ENCODE results near the gene DLG2. TPM values are rescaled to one million over a fixed set of nuclear protein-coding genes. Genes with fewer than 3 reads are reported as not detected.

The DLG2 gene
- polyA plus RNA-seq, 2 donors = 2.6 to 6.7 TPM

DNA sequence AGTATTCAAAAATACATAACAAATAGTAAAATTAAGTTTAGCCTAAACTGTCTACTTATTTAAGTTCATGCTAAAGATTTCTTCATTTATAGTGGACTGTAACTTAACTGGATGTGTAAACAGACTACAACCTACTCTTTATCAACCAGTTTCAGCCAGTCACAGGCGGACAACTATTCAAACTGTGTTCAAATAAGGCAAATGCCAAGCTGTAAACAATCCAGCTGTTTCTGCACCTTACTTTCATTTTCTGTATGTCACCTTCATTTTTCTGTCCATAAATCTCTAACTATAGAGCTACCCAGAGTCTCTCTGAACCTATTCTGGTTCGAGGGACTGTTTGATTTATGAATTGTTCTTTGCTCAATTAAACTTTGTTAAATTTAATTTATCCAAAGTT lies 992.8 kb downstream of the DLG2 start:
- Histone ChIP-seq H3K9me3 (ENCODE audit: control insufficient read depth in 2 of 2, insufficient read depth in 1 of 2, low read depth in 1 of 2, low read length in 1 of 2) (no peaks in the 10 kb centered on the region), H3K4me3 (ENCODE audit: low read depth in 1 of 2, low read length in 2 of 2) (no peak overlapping the region), H3K27ac (ENCODE audit: low read depth in 2 of 2, low read length in 1 of 2) (no peak overlapping the region), H3K27me3 (ENCODE audit: control insufficient read depth in 1 of 2, insufficient read depth in 2 of 2, low read length in 2 of 2) (no peaks in the 10 kb centered on the region), H3K4me1 (ENCODE audit: control insufficient read depth in 2 of 2, insufficient read depth in 2 of 2, low read length in 1 of 2) (no peaks in the 10 kb centered on the region), H3K36me3 (ENCODE audit: control insufficient read depth in 2 of 2, insufficient read depth in 2 of 2, low read length in 1 of 2) (no peaks in the 10 kb centered on the region)
- WGBS, 2 donors = 59 to 63% methylated on average over 2 of the region's 2 CpGs

DNA sequence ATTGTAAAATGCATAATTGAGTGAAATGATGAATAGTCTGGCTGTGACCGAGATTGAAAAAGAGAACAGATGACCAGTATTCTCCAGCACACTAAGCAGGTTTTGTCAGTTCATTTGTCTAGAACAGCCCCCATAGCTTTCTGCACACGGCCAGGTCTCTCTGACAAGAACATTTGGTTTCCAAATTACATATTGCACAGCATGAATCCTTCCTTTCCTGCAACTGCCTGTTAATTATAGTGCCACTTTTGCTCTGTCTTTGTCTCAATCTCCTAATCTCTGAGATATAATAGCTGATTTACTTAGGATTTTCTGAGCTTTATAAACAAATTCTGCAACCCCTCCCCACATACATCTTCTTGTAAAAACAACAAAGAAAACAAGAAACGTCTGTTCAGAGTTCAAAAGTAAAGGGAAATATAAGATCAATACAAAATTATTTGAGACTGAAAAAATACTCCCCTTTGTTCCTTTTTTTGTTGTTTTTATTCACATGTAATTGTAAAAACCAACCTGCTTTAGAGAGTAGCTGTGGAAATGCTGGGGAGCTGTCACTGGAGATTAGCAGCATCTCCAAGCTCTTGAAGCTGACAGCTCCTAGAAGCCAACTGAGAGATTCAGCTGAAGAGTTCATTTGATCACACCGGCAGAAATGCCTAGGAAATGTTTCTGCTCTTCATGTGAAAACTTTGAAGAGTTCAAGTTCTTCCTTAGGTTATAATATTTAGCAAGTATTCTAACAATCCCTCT lies 998.1 kb downstream of the DLG2 start:
- H3K4me1 ChIP-seq (ENCODE audit: control insufficient read depth in 2 of 2, insufficient read depth in 2 of 2, low read length in 1 of 2) = no peaks in the 10 kb centered on the region
- H3K4me3 ChIP-seq (ENCODE audit: low read depth in 1 of 2, low read length in 2 of 2) = no peak overlapping the region
- H3K9me3 ChIP-seq (ENCODE audit: control insufficient read depth in 2 of 2, insufficient read depth in 1 of 2, low read depth in 1 of 2, low read length in 1 of 2) = no peaks in the 10 kb centered on the region
- 37 to 47% methylated on average over 4 of the region's 4 CpGs for WGBS, 2 donors
- H3K36me3 ChIP-seq (ENCODE audit: control insufficient read depth in 2 of 2, insufficient read depth in 2 of 2, low read length in 1 of 2) = no peaks in the 10 kb centered on the region
- H3K27ac ChIP-seq (ENCODE audit: low read depth in 2 of 2, low read length in 1 of 2) = no peak overlapping the region
- H3K27me3 ChIP-seq (ENCODE audit: control insufficient read depth in 1 of 2, insufficient read depth in 2 of 2, low read length in 2 of 2) = no peaks in the 10 kb centered on the region

DNA sequence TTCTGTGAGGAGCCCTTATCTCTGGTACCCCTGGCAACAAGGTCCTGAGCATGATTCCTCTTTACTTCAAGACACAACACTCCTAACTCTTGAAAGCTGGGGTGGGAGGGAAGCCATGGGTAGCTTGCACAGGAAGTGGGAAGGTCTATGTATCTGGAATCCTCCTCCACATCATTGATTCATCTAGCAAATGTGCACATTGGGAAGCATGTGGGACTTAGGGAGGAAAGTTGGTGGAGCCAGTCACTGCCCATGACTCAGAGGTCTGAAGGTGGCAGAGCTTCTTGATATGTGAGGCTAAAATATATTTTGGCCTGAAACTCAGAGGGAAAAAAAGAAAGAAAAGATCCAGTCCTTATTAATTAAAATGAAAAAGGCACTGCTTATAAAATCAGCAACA lies 1000.9 kb downstream of the DLG2 start:
- Histone ChIP-seq H3K36me3 (ENCODE audit: control insufficient read depth in 2 of 2, insufficient read depth in 2 of 2, low read length in 1 of 2) (no peaks in the 10 kb centered on the region), H3K27ac (ENCODE audit: low read depth in 2 of 2, low read length in 1 of 2) (no peak overlapping the region), H3K4me1 (ENCODE audit: control insufficient read depth in 2 of 2, insufficient read depth in 2 of 2, low read length in 1 of 2) (no peaks in the 10 kb centered on the region), H3K9me3 (ENCODE audit: control insufficient read depth in 2 of 2, insufficient read depth in 1 of 2, low read depth in 1 of 2, low read length in 1 of 2) (no peaks in the 10 kb centered on the region), H3K27me3 (ENCODE audit: control insufficient read depth in 1 of 2, insufficient read depth in 2 of 2, low read length in 2 of 2) (no peaks in the 10 kb centered on the region), H3K4me3 (ENCODE audit: low read depth in 1 of 2, low read length in 2 of 2) (no peak overlapping the region)

DNA sequence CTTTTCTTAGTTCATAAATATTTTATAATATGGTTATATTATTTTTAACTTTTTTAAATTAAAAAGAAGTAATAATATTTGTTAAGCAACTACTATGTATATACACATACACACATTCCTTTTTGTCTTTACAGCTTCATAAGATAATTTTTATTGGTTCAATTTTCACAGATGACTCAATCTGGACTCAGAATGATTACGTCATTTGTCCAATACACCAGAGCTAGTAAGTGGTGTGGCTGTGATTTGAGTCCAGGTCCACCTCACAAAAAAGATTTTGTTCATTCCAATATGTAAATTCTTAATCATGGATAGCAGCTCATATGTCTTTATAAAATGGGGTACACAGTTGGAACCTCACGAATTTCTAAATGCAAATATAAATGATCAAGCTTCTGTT lies 1014.5 kb downstream of the DLG2 start:
- Histone ChIP-seq H3K27ac (ENCODE audit: low read depth in 2 of 2, low read length in 1 of 2) (no peak overlapping the region), H3K4me1 (ENCODE audit: control insufficient read depth in 2 of 2, insufficient read depth in 2 of 2, low read length in 1 of 2) (no peaks in the 10 kb centered on the region), H3K36me3 (ENCODE audit: control insufficient read depth in 2 of 2, insufficient read depth in 2 of 2, low read length in 1 of 2) (no peaks in the 10 kb centered on the region), H3K27me3 (ENCODE audit: control insufficient read depth in 1 of 2, insufficient read depth in 2 of 2, low read length in 2 of 2) (no peaks in the 10 kb centered on the region), H3K4me3 (ENCODE audit: low read depth in 1 of 2, low read length in 2 of 2) (no peak overlapping the region), H3K9me3 (ENCODE audit: control insufficient read depth in 2 of 2, insufficient read depth in 1 of 2, low read depth in 1 of 2, low read length in 1 of 2) (no peaks in the 10 kb centered on the region)
- WGBS, 2 donors = 79 to 80% methylated on average over 2 of the region's 2 CpGs

DNA sequence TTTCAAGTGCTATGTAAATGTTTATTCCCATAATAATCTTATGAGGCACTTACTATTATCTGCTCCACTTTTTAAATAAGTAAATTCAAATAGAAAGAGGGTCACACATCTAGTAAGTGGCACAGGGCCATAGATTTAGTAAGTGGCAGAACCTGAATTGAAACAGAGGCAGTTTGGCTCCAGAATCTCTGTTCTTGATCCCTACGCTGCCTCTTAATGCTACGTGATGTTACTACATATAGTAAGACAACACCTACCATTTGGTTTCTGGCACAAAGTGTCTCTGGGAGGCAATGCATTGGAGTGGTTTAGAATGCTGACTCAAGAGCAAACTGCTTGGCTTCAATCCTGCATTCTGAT lies 1018.3 kb downstream of the DLG2 start:
- Histone ChIP-seq H3K36me3 (ENCODE audit: control insufficient read depth in 2 of 2, insufficient read depth in 2 of 2, low read length in 1 of 2) (no peaks in the 10 kb centered on the region), H3K27ac (ENCODE audit: low read depth in 2 of 2, low read length in 1 of 2) (no peak overlapping the region), H3K9me3 (ENCODE audit: control insufficient read depth in 2 of 2, insufficient read depth in 1 of 2, low read depth in 1 of 2, low read length in 1 of 2) (no peaks in the 10 kb centered on the region), H3K27me3 (ENCODE audit: control insufficient read depth in 1 of 2, insufficient read depth in 2 of 2, low read length in 2 of 2) (no peaks in the 10 kb centered on the region), H3K4me3 (ENCODE audit: low read depth in 1 of 2, low read length in 2 of 2) (no peak overlapping the region), H3K4me1 (ENCODE audit: control insufficient read depth in 2 of 2, insufficient read depth in 2 of 2, low read length in 1 of 2) (no peaks in the 10 kb centered on the region)
- 77 to 91% methylated on average over 2 of the region's 2 CpGs for WGBS, 2 donors

DNA sequence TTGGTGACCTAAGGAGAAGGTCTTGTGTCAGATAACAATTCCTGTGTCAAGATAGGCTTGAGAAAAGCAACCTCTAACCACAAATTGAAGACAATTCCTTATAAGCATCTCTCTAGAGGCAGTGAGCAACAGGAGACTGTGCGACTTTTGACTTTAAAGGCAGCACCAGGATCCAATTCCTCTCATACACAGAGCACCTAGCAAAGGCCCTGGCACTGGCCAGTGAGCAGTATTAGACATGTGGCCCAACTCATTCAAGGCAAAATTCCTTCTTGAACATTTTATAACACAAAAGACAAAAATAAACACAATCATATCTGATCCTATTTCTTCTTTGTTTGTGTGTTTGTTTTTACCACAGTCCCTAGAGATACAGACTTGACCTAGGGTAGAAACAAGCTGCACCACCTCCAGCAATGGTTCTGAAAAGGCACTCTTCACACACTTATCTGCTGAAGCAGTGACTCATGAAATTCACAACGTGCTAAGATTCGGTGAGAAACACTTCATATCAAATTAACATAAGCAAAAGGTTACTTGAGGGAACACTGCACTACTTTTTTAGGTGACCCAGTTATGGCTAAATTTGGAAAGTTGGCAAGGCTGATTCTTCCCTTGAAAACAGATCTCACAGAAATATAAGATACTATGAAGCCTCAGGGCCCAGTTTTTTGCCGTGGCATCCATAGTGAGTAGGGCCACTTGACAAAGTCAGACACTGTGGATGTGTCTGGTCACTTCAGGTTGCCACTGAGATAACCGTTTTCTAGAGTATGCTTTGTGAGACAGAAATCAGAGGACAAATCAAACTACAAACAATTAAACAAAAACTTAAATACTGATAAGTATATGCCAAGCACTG lies 1018.9 kb downstream of the DLG2 start:
- Histone ChIP-seq H3K36me3 (ENCODE audit: control insufficient read depth in 2 of 2, insufficient read depth in 2 of 2, low read length in 1 of 2) (no peaks in the 10 kb centered on the region), H3K4me3 (ENCODE audit: low read depth in 1 of 2, low read length in 2 of 2) (no peak overlapping the region), H3K27me3 (ENCODE audit: control insufficient read depth in 1 of 2, insufficient read depth in 2 of 2, low read length in 2 of 2) (no peaks in the 10 kb centered on the region), H3K9me3 (ENCODE audit: control insufficient read depth in 2 of 2, insufficient read depth in 1 of 2, low read depth in 1 of 2, low read length in 1 of 2) (no peaks in the 10 kb centered on the region), H3K27ac (ENCODE audit: low read depth in 2 of 2, low read length in 1 of 2) (no peak overlapping the region), H3K4me1 (ENCODE audit: control insufficient read depth in 2 of 2, insufficient read depth in 2 of 2, low read length in 1 of 2) (no peaks in the 10 kb centered on the region)
- 54 to 59% methylated on average over 5 of the region's 5 CpGs for WGBS, 2 donors

DNA sequence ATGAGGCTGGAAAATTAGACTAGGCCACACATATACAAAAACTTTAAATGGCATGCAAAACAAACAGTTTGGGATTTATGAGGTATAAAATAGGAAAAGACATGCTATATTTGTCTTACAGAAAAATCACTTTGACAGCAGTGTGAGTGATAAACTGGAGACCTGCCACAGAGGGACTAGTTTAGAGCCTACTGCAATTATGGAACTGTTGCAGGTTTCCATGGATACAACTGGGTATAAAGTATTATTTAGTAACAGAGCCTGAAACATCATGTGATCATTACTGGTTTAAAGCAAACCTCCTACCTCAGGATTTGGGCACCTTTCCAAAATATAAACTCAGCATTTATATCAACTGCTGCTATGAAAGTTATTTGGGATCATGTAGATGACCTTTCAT lies 1032.5 kb downstream of the DLG2 start:
- no peak overlapping the region for H3K27ac ChIP-seq (ENCODE audit: low read depth in 2 of 2, low read length in 1 of 2)
- H3K9me3 ChIP-seq (ENCODE audit: control insufficient read depth in 2 of 2, insufficient read depth in 1 of 2, low read depth in 1 of 2, low read length in 1 of 2) = no peaks in the 10 kb centered on the region
- no peaks in the 10 kb centered on the region for H3K4me1 ChIP-seq (ENCODE audit: control insufficient read depth in 2 of 2, insufficient read depth in 2 of 2, low read length in 1 of 2)
- no peaks in the 10 kb centered on the region for H3K27me3 ChIP-seq (ENCODE audit: control insufficient read depth in 1 of 2, insufficient read depth in 2 of 2, low read length in 2 of 2)
- no peak overlapping the region for H3K4me3 ChIP-seq (ENCODE audit: low read depth in 1 of 2, low read length in 2 of 2)
- H3K36me3 ChIP-seq (ENCODE audit: control insufficient read depth in 2 of 2, insufficient read depth in 2 of 2, low read length in 1 of 2) = no peaks in the 10 kb centered on the region

DNA sequence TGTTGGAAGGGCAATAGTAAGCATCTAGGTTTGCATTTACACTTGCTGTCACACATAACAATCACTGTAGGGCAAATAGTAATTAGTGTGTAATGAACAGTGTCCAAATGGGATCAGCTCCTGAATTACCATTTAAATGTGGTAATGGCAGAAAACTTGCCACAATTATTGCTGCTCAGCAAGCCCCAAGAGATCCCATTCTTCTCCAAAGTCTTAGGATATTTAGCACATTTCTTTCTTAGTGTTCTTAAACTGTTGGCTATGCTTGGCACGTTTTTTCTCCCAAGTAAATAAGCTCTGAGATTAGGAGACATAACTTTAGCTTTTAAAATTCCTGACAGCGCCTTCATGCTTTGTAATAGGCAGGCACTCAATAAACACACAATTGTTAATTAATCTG lies 1037.0 kb downstream of the DLG2 start:
- Histone ChIP-seq H3K9me3 (ENCODE audit: control insufficient read depth in 2 of 2, insufficient read depth in 1 of 2, low read depth in 1 of 2, low read length in 1 of 2) (no peaks in the 10 kb centered on the region), H3K36me3 (ENCODE audit: control insufficient read depth in 2 of 2, insufficient read depth in 2 of 2, low read length in 1 of 2) (no peaks in the 10 kb centered on the region), H3K27ac (ENCODE audit: low read depth in 2 of 2, low read length in 1 of 2) (no peak overlapping the region), H3K4me1 (ENCODE audit: control insufficient read depth in 2 of 2, insufficient read depth in 2 of 2, low read length in 1 of 2) (no peaks in the 10 kb centered on the region), H3K4me3 (ENCODE audit: low read depth in 1 of 2, low read length in 2 of 2) (no peak overlapping the region), H3K27me3 (ENCODE audit: control insufficient read depth in 1 of 2, insufficient read depth in 2 of 2, low read length in 2 of 2) (no peaks in the 10 kb centered on the region)
- WGBS, 2 donors = 34% methylated on average over 2 of the region's 2 CpGs

DNA sequence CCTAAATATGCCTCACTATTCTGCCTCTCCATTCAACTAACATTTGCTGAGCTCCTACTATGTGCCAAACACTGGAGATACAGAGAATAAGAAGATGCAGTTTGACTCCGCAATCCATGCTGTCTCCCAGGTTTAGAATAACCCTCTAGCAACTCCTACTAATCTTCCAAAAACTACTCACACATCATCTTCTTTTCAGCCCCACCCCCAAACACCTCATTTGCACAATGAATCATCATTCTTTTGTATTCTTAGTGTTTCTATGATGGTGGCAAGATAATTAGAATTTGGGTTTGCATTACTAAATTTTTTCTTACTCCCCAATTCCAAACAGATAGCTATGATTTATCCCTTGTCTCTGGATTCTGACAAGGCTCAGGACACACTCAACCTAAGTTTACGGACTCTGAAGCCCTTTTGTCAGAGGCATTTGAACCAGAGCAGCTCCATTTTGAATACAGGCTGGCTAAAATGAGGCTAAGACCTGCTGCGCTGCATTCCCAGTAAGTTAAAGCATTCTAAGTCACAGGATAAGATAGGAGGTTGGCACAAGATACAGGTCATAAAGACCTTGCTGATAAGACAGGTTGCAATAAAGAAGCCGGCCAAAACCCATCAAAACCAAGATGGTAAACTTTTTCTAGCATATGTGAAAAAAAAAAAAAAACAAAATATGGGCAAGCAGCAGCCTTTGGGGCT lies 1038.9 kb downstream of the DLG2 start:
- Histone ChIP-seq H3K9me3 (ENCODE audit: control insufficient read depth in 2 of 2, insufficient read depth in 1 of 2, low read depth in 1 of 2, low read length in 1 of 2) (no peaks in the 10 kb centered on the region), H3K27ac (ENCODE audit: low read depth in 2 of 2, low read length in 1 of 2) (no peak overlapping the region), H3K4me1 (ENCODE audit: control insufficient read depth in 2 of 2, insufficient read depth in 2 of 2, low read length in 1 of 2) (no peaks in the 10 kb centered on the region), H3K36me3 (ENCODE audit: control insufficient read depth in 2 of 2, insufficient read depth in 2 of 2, low read length in 1 of 2) (no peaks in the 10 kb centered on the region), H3K27me3 (ENCODE audit: control insufficient read depth in 1 of 2, insufficient read depth in 2 of 2, low read length in 2 of 2) (no peaks in the 10 kb centered on the region), H3K4me3 (ENCODE audit: low read depth in 1 of 2, low read length in 2 of 2) (no peak overlapping the region)
- WGBS, 2 donors = 78 to 90% methylated on average over 4 of the region's 4 CpGs
